ENCODE data around the gene MUSTN1.

Gene MUSTN1

GRCh38 chr3:52834871-52835501 lies at the start of gene MUSTN1:
Gene MUSTN1, minus strand, starts transcription at chr3:52835019. Its CDS starts 71 bp downstream, at chr3:52834948.
- no peak for DNase-seq (ENCODE audit: low read depth)

- DNase-seq (ENCODE audit: low read depth): no peak
These were observed 47.6 kb upstream of the MUSTN1 start for GRCh38 chr3:52882377-52882776.

- no peak for DNase-seq (ENCODE audit: low read depth)
These were observed 47.1 kb upstream of the MUSTN1 start for GRCh38 chr3:52881871-52882270.

GRCh38 chr3:52880474-52880873 lies 45.7 kb upstream of the MUSTN1 start:
- DNase-seq (ENCODE audit: low read depth): no peak

- no peak for DNase-seq (ENCODE audit: low read depth)
These were observed 45.2 kb upstream of the MUSTN1 start for GRCh38 chr3:52880047-52880446.

- no peak for DNase-seq (ENCODE audit: low read depth)
These were observed 44.8 kb upstream of the MUSTN1 start for GRCh38 chr3:52879581-52879980.

GRCh38 chr3:52879090-52879489 lies 44.3 kb upstream of the MUSTN1 start:
- no peak for DNase-seq (ENCODE audit: low read depth)

- no peak for DNase-seq (ENCODE audit: low read depth)
These were observed 42.3 kb upstream of the MUSTN1 start for GRCh38 chr3:52877085-52877484.

- no peak for DNase-seq (ENCODE audit: low read depth)
These were observed 40.2 kb upstream of the MUSTN1 start for GRCh38 chr3:52874864-52875587.

GRCh38 chr3:52874160-52874701 lies 39.4 kb upstream of the MUSTN1 start:
- DNase-seq (ENCODE audit: low read depth): no peak

- peak; percentile 45 for DNase-seq (ENCODE audit: low read depth)
These were observed 38.8 kb upstream of the MUSTN1 start for GRCh38 chr3:52873433-52874159.

GRCh38 chr3:52872245-52872644 lies 37.4 kb upstream of the MUSTN1 start:
- no peak for DNase-seq (ENCODE audit: low read depth)

GRCh38 chr3:52871761-52872160 lies 36.9 kb upstream of the MUSTN1 start:
- DNase-seq (ENCODE audit: low read depth): no peak

- no peak for DNase-seq (ENCODE audit: low read depth)
These were observed 35.7 kb upstream of the MUSTN1 start for GRCh38 chr3:52870471-52870870.

GRCh38 chr3:52866427-52866826 lies 31.6 kb upstream of the MUSTN1 start:
- no peak for DNase-seq (ENCODE audit: low read depth)

- DNase-seq (ENCODE audit: low read depth): no peak
These were observed 31.2 kb upstream of the MUSTN1 start for GRCh38 chr3:52865994-52866393.

- no peak for DNase-seq (ENCODE audit: low read depth)
These were observed 25.6 kb upstream of the MUSTN1 start for GRCh38 chr3:52860424-52860768.

- no peak for DNase-seq (ENCODE audit: low read depth)
These were observed 25.0 kb upstream of the MUSTN1 start for GRCh38 chr3:52859686-52860423.

GRCh38 chr3:52857864-52858263 lies 23.0 kb upstream of the MUSTN1 start:
- no peak for DNase-seq (ENCODE audit: low read depth)

GRCh38 chr3:52857133-52857532 lies 22.3 kb upstream of the MUSTN1 start:
- DNase-seq (ENCODE audit: low read depth): no peak

- DNase-seq (ENCODE audit: low read depth): no peak
These were observed 21.8 kb upstream of the MUSTN1 start for GRCh38 chr3:52856666-52857065.

- no peak for DNase-seq (ENCODE audit: low read depth)
These were observed 19.2 kb upstream of the MUSTN1 start for GRCh38 chr3:52854013-52854412.
